ENCODE results near the gene DHRSX.

- TF ChIP-seq HDAC6 (IDR thresholded peaks at IDR 0.05; ENCODE audit: low read depth, low read length) (no peak), BRCA1 (CRISPR knock-in tag; IDR thresholded peaks at IDR 0.05) (no peak), CBX1 (IDR thresholded peaks at IDR 0.05; ENCODE audit: low read depth) (no peak), CEBPB (IDR thresholded peaks at IDR 0.05; ENCODE audit: borderline replicate concordance, low read depth, low read length) (no peak), CTCF (CRISPR knock-in tag; IDR thresholded peaks at IDR 0.05) (no peak), STAT6 (CRISPR knock-in tag; IDR thresholded peaks at IDR 0.05; ENCODE audit: borderline replicate concordance) (no peak), MTF1 (CRISPR knock-in tag; IDR thresholded peaks at IDR 0.05) (no peak), SMAD3 (CRISPR knock-in tag; IDR thresholded peaks at IDR 0.05) (no peak), MAF1 (CRISPR knock-in tag; IDR thresholded peaks at IDR 0.05; ENCODE audit: borderline replicate concordance) (no peak)
Observed at GRCh38 chrX:2409796-2410195, 91.0 kb downstream of the DHRSX start.

Data from HepG2 (cell line).